Left ventricle myocardium superior (tissue), 1 donor: ENCODE results near the gene CRABP2. TPM values are rescaled to one million over a fixed set of nuclear protein-coding genes. Genes with fewer than 3 reads are reported as not detected.

Source experiments
- ATAC-seq: fragments of 200-7000 bp; cut with Tn5 transposase; one replicate; pipeline ENCODE4 v1.9.1; 2020; ENCODE audit warnings: mild to moderate bottlenecking, moderate library complexity
- DNase-seq: peaks from one replicate; pipeline ENCODE4 v3.0.0-alpha.2; 2020
- intact Hi-C: fragments of 100-400 bp; cut with micrococcal nuclease; formaldehyde crosslinking; loops from one replicate; pipeline ENCODE4 v1.11.0; 2022
- total RNA-seq: library from RNA; stranded (reverse); fragmentation: NEBNext Ultra II Directional; extraction: Animal tissue kit (Norgen Biotek cat#: 25700); gene quantifications from one replicate; pipeline ENCODE4 v1.2.1, GENCODE V29; 2021
- donor health status: DM: no; HTN: yes; CAD: no; lungs with severe emphysema.

The CRABP2 gene
- total RNA-seq, 1 donor from 2014 or later = 0.74 TPM

- ATAC-seq = no peak
- intact Hi-C loops = no loop called here
- DNase-seq = no peak
Observed at GRCh38 chr1:156717351-156717750, 12.0 kb upstream of the CRABP2 start.

GRCh38 chr1:156714830-156715229 lies 9.4 kb upstream of the CRABP2 start:
- DNase-seq (no peak), ATAC-seq (no peak)
- intact Hi-C loops = no loop called here

GRCh38 chr1:156712626-156713025 lies 7.2 kb upstream of the CRABP2 start:
- DNase-seq (no peak), ATAC-seq (no peak)
- intact Hi-C loops = no loop called here

GRCh38 chr1:156711011-156711817 lies 5.8 kb upstream of the CRABP2 start:
- ATAC-seq (no peak), DNase-seq (no peak)
- intact Hi-C loops = no loop called here

- intact Hi-C loops = no loop called here
- DNase-seq = peak; percentile 77
- peak; percentile 74 for ATAC-seq
Observed at GRCh38 chr1:156709757-156710489, 4.5 kb upstream of the CRABP2 start.

GRCh38 chr1:156709031-156709430 lies 3.6 kb upstream of the CRABP2 start:
- intact Hi-C loops = no loop called here
- ATAC-seq = no peak
- no peak for DNase-seq

- ATAC-seq (no peak), DNase-seq (no peak)
- intact Hi-C loops = no loop called here
Observed at GRCh38 chr1:156708218-156708661, 2.9 kb upstream of the CRABP2 start.

GRCh38 chr1:156707417-156708217 lies 2.2 kb upstream of the CRABP2 start:
- intact Hi-C loops = no loop called here
- DNase-seq (no peak), ATAC-seq (no peak)

GRCh38 chr1:156706657-156707416 lies 1.5 kb upstream of the CRABP2 start:
- peak; percentile 78 for ATAC-seq
- intact Hi-C loops = no loop called here
- peak; percentile 78 for DNase-seq

- intact Hi-C loops = no loop called here
- ATAC-seq = peak; percentile 66
- DNase-seq = peak; percentile 79
Observed at GRCh38 chr1:156705918-156706656, 704 bp upstream of the CRABP2 start.

- intact Hi-C loops = no loop called here
- ATAC-seq = no peak
- DNase-seq = peak; percentile 49
Observed at GRCh38 chr1:156704930-156705320, 458 bp downstream of the CRABP2 start.

GRCh38 chr1:156704166-156704711 lies 1.1 kb downstream of the CRABP2 start:
- ATAC-seq = no peak
- no peak for DNase-seq
- intact Hi-C loops = no loop called here

GRCh38 chr1:156703741-156704140 lies 1.6 kb downstream of the CRABP2 start:
- intact Hi-C loops = no loop called here

GRCh38 chr1:156703336-156703735 lies 2.0 kb downstream of the CRABP2 start:
- ATAC-seq (no peak), DNase-seq (no peak)
- intact Hi-C loops = no loop called here

More at GRCh38 chr1:156703741-156704140, 1.6 kb downstream of the CRABP2 start:
- no peak for ATAC-seq
- DNase-seq = no peak

GRCh38 chr1:156700736-156701531 lies 4.4 kb downstream of the CRABP2 start:
- DNase-seq = no peak
- no peak for ATAC-seq
- intact Hi-C loops = no loop called here

- intact Hi-C loops = no loop called here
- DNase-seq (no peak), ATAC-seq (no peak)
Observed at GRCh38 chr1:156698995-156699394, 6.4 kb downstream of the CRABP2 start.

GRCh38 chr1:156697481-156697880 lies 7.9 kb downstream of the CRABP2 start:
- intact Hi-C loops = no loop called here
- DNase-seq (no peak), ATAC-seq (no peak)
